ENCODE results near the gene IL4R.
A peak's percentile ranks its signal among the peaks of the same experiment; 100 is the strongest.
"Not testable (repeated sequence)": the region's sequence is repeated elsewhere in the genome, so short reads cannot be mapped to it uniquely, and the experiment has no call there.

IL4R gene

DNA sequence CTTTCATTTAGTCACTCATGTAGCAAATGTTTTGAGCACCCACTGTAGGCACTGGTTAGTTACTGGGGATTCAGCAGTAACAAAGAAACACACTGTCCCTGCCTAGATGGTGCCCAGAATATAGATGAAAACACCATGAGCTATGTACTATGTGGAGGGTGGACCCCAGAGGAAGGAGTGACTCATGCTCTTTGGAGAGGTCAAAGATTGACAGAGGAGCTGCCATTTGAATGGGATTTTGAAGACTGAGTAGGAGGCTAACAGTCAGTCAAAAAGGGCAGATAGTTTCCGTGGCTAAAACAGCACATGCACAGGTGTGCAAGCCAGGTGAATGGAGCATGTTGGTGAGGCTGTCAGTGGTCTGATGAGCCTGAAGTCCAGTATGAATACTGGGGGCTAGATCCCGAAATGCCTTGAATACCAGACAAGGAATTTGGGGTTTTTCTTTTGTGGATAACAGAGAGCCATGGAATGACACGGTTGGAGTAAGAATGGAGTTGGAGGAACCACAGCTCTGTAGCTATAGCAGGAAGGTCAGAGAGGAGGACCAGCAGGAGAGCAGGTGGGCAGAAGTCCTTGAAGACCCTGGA lies 94.3 kb downstream of the IL4R start:
- DNase-seq: peak; percentile 89

GRCh38 chr16:27408602-27409031 lies 94.8 kb downstream of the IL4R start:
- no peak for DNase-seq

DNA sequence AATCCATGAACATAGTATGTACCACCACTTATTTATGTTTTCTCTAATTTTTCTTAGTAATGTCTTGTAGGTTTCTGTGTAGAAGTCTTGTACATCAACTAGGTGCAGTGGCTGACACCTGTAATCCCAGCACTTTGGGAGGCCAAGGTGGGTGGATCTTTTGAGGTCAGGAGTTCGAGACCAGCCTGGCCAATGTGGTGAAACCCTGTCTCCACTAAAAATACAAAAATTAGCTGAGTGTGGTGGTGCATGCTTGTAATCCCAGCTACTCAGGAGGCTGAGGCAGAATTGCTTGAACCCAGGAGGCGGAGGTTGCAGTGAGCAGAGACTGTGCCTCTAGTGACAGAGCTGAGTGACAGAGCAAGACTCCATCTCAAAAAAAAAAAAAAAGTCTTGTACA lies 96.2 kb downstream of the IL4R start:
- DNase-seq: not testable (repeated sequence)

DNA sequence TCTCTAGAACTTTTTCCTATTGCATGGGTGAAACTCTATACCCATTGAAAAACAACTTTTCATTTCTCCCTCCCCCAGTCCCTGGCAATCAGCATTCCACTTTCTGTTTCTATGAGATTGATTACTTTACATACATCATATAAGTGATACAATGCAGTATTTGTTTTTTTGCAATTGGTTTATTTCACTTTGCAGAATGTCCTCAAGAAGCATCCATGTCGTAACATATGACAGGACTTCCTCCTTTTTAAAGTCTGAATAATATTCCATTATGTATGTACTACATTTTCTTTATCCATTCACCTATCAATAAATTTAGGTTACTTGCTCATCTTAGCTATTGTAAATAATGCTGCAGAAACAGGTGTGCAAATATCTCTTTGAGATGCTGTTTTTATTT lies 97.0 kb downstream of the IL4R start:
- no peak for DNase-seq

GRCh38 chr16:27413956-27414355 lies 100.2 kb downstream of the IL4R start:
- DNase-seq: no peak
